IMR-90 (cell line): Measurements from ENCODE around the gene ARHGAP15. TPM values are rescaled to one million over a fixed set of nuclear protein-coding genes. Genes with fewer than 3 reads are reported as not detected.

Source experiments
- ATAC-seq: fragments of 200-7000 bp; cut with Tn5 transposase; 2 replicates; pipeline ENCODE4 v1.9.1; 2020; ENCODE audit warnings: low read depth, mild to moderate bottlenecking, moderate library complexity
- BruUV-seq: library from RNA; stranded (reverse); fragments of 400-500 nt; replicated peaks from 2 replicates; lab custom pipeline; 2021; lab: Mats Ljungman, UMichigan
- CTCF ChIA-PET: fragments of 300-600 bp; formaldehyde crosslinking; extraction: SDS; loops from one replicate; lab custom pipeline; 2021; ENCODE audit warnings: antibody characterized with exemption; lab: Yijun Ruan, JAX
- POLR2A ChIA-PET: fragments of 300-600 bp; sonication (Branson Sonifier 250); formaldehyde crosslinking; loops from one replicate; lab custom pipeline; 2022; ENCODE audit warnings: antibody characterized with exemption; ENCODE audit not compliant: unreplicated experiment; lab: Charles Lee
- DNase-seq: peaks from one replicate; pipeline ENCODE4 v3.0.0; 2013
- H2AFZ ChIP-seq: replicated peaks from 2 replicates; pipeline ENCODE3; 2013; ENCODE audit warnings: low read length, mild to moderate bottlenecking; ENCODE audit not compliant: poor library complexity
- H2AK5ac ChIP-seq: 2 replicates; pipeline ENCODE4 v1.6.1; 2013; ENCODE audit warnings: low read depth, low read length, inconsistent platforms
- H2AK9ac ChIP-seq: replicated peaks from 2 replicates; pipeline ENCODE3; 2013; ENCODE audit warnings: mild to moderate bottlenecking, low read depth, low read length, moderate library complexity; ENCODE audit not compliant: poor library complexity
- H2BK120ac ChIP-seq: 2 replicates; pipeline ENCODE4 v1.6.1; 2013; ENCODE audit warnings: low read depth, low read length, inconsistent platforms
- H2BK15ac ChIP-seq: 3 replicates; pipeline ENCODE4 v1.6.1; 2013; ENCODE audit warnings: low read depth, low read length, inconsistent platforms
- H2BK20ac ChIP-seq: 2 replicates; pipeline ENCODE4 v1.6.1; 2013; ENCODE audit warnings: low read depth, mild to moderate bottlenecking, inconsistent platforms, low read length, moderate library complexity
- H2BK5ac ChIP-seq: 2 replicates; pipeline ENCODE4 v1.6.1; 2013; ENCODE audit warnings: mild to moderate bottlenecking, low read depth, low read length, inconsistent platforms; ENCODE audit not compliant: poor library complexity, severe bottlenecking
- H3K14ac ChIP-seq: replicated peaks from 2 replicates; pipeline ENCODE4 v1.6.1; 2013; ENCODE audit warnings: low read depth, low read length, inconsistent platforms
- H3K18ac ChIP-seq: 2 replicates; pipeline ENCODE4 v1.6.1; 2013; ENCODE audit warnings: low read depth, low read length, control low read depth
- H3K23ac ChIP-seq: 2 replicates; pipeline ENCODE4 v1.6.1; 2013; ENCODE audit warnings: low read depth, low read length, inconsistent platforms
- H3K27ac ChIP-seq: 2 replicates; pipeline ENCODE4 v1.5.1; 2013; ENCODE audit warnings: mild to moderate bottlenecking, control low read depth, low read length; ENCODE audit not compliant: insufficient read depth
- H3K27me3 ChIP-seq: 2 replicates; pipeline ENCODE4 v1.6.1; 2013; ENCODE audit warnings: low read length; ENCODE audit not compliant: control insufficient read depth, insufficient read depth
- H3K36me3 ChIP-seq: 2 replicates; pipeline ENCODE4 v1.6.1; 2013; ENCODE audit warnings: low read length, mixed read lengths; ENCODE audit not compliant: control insufficient read depth, insufficient read depth
- H3K4ac ChIP-seq: 2 replicates; pipeline ENCODE4 v1.6.1; 2013; ENCODE audit warnings: low read depth, low read length, inconsistent platforms
- H3K4me1 ChIP-seq: 2 replicates; pipeline ENCODE4 v1.6.1; 2013; ENCODE audit warnings: low read length, mixed read lengths; ENCODE audit not compliant: control insufficient read depth, insufficient read depth
- H3K4me2 ChIP-seq: 2 replicates; pipeline ENCODE4 v1.6.1; 2013; ENCODE audit warnings: low read depth, mild to moderate bottlenecking, control low read depth, low read length, moderate library complexity
- H3K4me3 ChIP-seq: 2 replicates; pipeline ENCODE4 v1.5.1; 2013; ENCODE audit warnings: low read depth, mild to moderate bottlenecking, control low read depth, low read length, moderate library complexity; ENCODE audit not compliant: insufficient read depth
- H3K56ac ChIP-seq: 2 replicates; pipeline ENCODE4 v1.6.1; 2013; ENCODE audit warnings: low read length, inconsistent platforms; ENCODE audit not compliant: insufficient read depth; ENCODE audit errors: extremely low read depth
- H3K79me1 ChIP-seq, 2 experiments: 2 replicates each; pipeline ENCODE4 v1.6.1; 2013; ENCODE audit warnings: low read length in 2 of 2, inconsistent platforms in 1 of 2, low read depth in 1 of 2
- H3K9ac ChIP-seq: 2 replicates; pipeline ENCODE4 v1.6.1; 2013; ENCODE audit warnings: low read depth, low read length, control low read depth
- H3K9me1 ChIP-seq: 2 replicates; pipeline ENCODE4 v1.6.1; 2013; ENCODE audit warnings: low read length, inconsistent platforms; ENCODE audit not compliant: insufficient read depth
- H3K9me3 ChIP-seq: 2 replicates; pipeline ENCODE4 v1.6.1; 2013; ENCODE audit warnings: low read length; ENCODE audit not compliant: control insufficient read depth, insufficient read depth
- H4K20me1 ChIP-seq: 2 replicates; pipeline ENCODE4 v1.6.1; 2013; ENCODE audit warnings: low read length, inconsistent platforms; ENCODE audit not compliant: insufficient read depth
- H4K5ac ChIP-seq: 2 replicates; pipeline ENCODE4 v1.6.1; 2013; ENCODE audit warnings: mild to moderate bottlenecking, low read depth, low read length, control low read depth
- H4K8ac ChIP-seq, 2 experiments: 2 replicates each; pipeline ENCODE4 v1.6.1; 2013; ENCODE audit warnings: low read depth in 2 of 2, low read length in 2 of 2, control low read depth in 1 of 2, inconsistent platforms in 1 of 2
- H4K91ac ChIP-seq: 2 replicates; pipeline ENCODE4 v1.6.1; 2013; ENCODE audit warnings: low read depth, low read length, inconsistent platforms; ENCODE audit not compliant: insufficient read depth
- CHD1 ChIP-seq: IDR thresholded peaks from 2 replicates; pipeline ENCODE4 v1.6.1; 2012; ENCODE audit warnings: low read depth, low read length, improper control_type of control experiment
- ELK1 ChIP-seq: fragments of 150-350 bp; IDR thresholded peaks from 2 replicates; pipeline ENCODE4 v1.6.1; 2016; ENCODE audit warnings: low read depth, mild to moderate bottlenecking, low read length, moderate library complexity, borderline replicate concordance
- FOS ChIP-seq: fragments of 150-350 bp; IDR thresholded peaks from 2 replicates; pipeline ENCODE4 v1.6.1; 2016; ENCODE audit warnings: low read depth, low read length
- MAFK ChIP-seq: IDR thresholded peaks from 2 replicates; pipeline ENCODE4 v1.6.1; 2012; ENCODE audit warnings: low read depth, low read length, improper control_type of control experiment
- MXI1 ChIP-seq: IDR thresholded peaks from 2 replicates; pipeline ENCODE4 v1.6.1; 2012; ENCODE audit warnings: low read depth, mild to moderate bottlenecking, low read length, moderate library complexity, borderline replicate concordance
- NFE2L2 ChIP-seq: fragments of 150-350 bp; IDR thresholded peaks from 2 replicates; pipeline ENCODE4 v1.6.1; 2016; ENCODE audit warnings: low read depth, mild to moderate bottlenecking, low read length
- POLR2A ChIP-seq: IDR thresholded peaks from 2 replicates; pipeline ENCODE4 v1.6.1; 2012; ENCODE audit warnings: mild to moderate bottlenecking, low read depth, low read length
- RAD21 ChIP-seq: IDR thresholded peaks from 2 replicates; pipeline ENCODE4 v1.6.1; 2012; ENCODE audit warnings: low read length, improper control_type of control experiment
- USF2 ChIP-seq: fragments of 150-350 bp; IDR thresholded peaks from 2 replicates; pipeline ENCODE4 v1.6.1; 2017; ENCODE audit warnings: mild to moderate bottlenecking, antibody characterized with exemption, low read length, low read depth
- dilution Hi-C: fragments of 300-500 bp; cut with HindIII; formaldehyde crosslinking; loops from one replicate; pipeline ENCODE4 v1.14.3; 2018; ENCODE audit warnings: low sequenced_read_pairs; ENCODE audit not compliant: unreplicated experiment
- in situ Hi-C: fragments of 300-500 bp; cut with MboI; formaldehyde crosslinking; loops from 3 replicates; pipeline ENCODE4 v1.14.3; 2019; ENCODE audit warnings: low sequenced_read_pairs, inconsistent platforms, mixed read lengths
- intact Hi-C: fragments of 100-400 bp; cut with micrococcal nuclease; formaldehyde crosslinking; loops from 2 replicates; pipeline ENCODE4 v1.10.0; 2022
- polyA plus RNA-seq, 3 experiments: library from polyadenylated mRNA; depleted of rRNA; stranded (reverse); fragments of >200 nt; gene quantifications; 2 replicates each; pipeline ENCODE4 v1.2.3, GENCODE V29; 2012; ENCODE audit warnings: low replicate concordance in 1 of 3
- total RNA-seq: library from RNA; depleted of rRNA; stranded (reverse); fragments of >200 nt; gene quantifications from 2 replicates; pipeline ENCODE4 v1.2.3, GENCODE V29; 2012

The ARHGAP15 gene
- total and polyA plus RNA-seq, 2 of the 4 experiments (the other 2 are of a cell fraction), result not detected

- no peak for TF ChIP-seq MAFK
- no peak for TF ChIP-seq FOS
- TF ChIP-seq RAD21, result no peak
- no peak for TF ChIP-seq NFE2L2
- TF ChIP-seq ELK1, result no peak
These were observed 455.7 kb downstream of the ARHGAP15 start (continued) for GRCh38 chr2:143584936-143585335.

- BruUV-seq, result no TSS peak
- CTCF ChIA-PET, result interaction anchor here (0.6 kb wide), 1 partner anchor 12 kb away, joined by 3 read pairs; no protein-coding TSS in a partner anchor
- H3K14ac ChIP-seq, result no peak overlapping the region
- intact Hi-C loops (loop anchor here (10.0 kb wide), 1 partner anchor 349 kb away; no protein-coding TSS in a partner anchor), dilution Hi-C loops (no loop called here), in situ Hi-C loops (no loop called here)
- no peak overlapping the region for H2BK120ac ChIP-seq
- H2BK20ac ChIP-seq, result no peak overlapping the region
- H4K20me1 ChIP-seq, result no peaks in the 10 kb centered on the region
- no peak overlapping the region for H2AFZ ChIP-seq
- TF ChIP-seq MXI1, result no peak
- no peak for TF ChIP-seq RAD21
- no peak for TF ChIP-seq CHD1
- TF ChIP-seq USF2, result no peak
- TF ChIP-seq POLR2A, result no peak
- 0 out of 2 replicates have a peak, but pooled peaks cover 3% of the 10 kb centered on the region for H3K9me1 ChIP-seq
- no peak overlapping the region for H4K91ac ChIP-seq
- no peak overlapping the region for H2AK9ac ChIP-seq
- H3K23ac ChIP-seq, result no peak overlapping the region
- DNase-seq (no peak), ATAC-seq (no peak)
- H3K27me3 ChIP-seq, result no peaks in the 10 kb centered on the region
- H2BK15ac ChIP-seq, result no peak overlapping the region
- H2AK5ac ChIP-seq, result no peak overlapping the region
- no peaks in the 10 kb centered on the region; the same call in 1 of the 2 replicates for H3K4me1 ChIP-seq
- no peak overlapping the region for H2BK5ac ChIP-seq
- H3K4me2 ChIP-seq, result no peak overlapping the region
- H3K18ac ChIP-seq, result no peak overlapping the region
- H3K56ac ChIP-seq, result no peak overlapping the region
- no peaks in the 10 kb centered on the region for H3K79me1 ChIP-seq
- H3K9me3 ChIP-seq, result no peaks in the 10 kb centered on the region
- no peaks in the 10 kb centered on the region for H3K36me3 ChIP-seq
- POLR2A ChIA-PET, result no interaction called here
- no peak overlapping the region for H4K8ac ChIP-seq
- H3K4me3 ChIP-seq, result no peak overlapping the region
- no peak overlapping the region for H4K5ac ChIP-seq
- no peak overlapping the region for H3K9ac ChIP-seq
- no peak overlapping the region for H3K4ac ChIP-seq
- H3K27ac ChIP-seq, result no peak overlapping the region
These were observed 456.9 kb downstream of the ARHGAP15 start for GRCh38 chr2:143586119-143586518.
